GM19238 (cell line): ENCODE measurements around the gene CEL.
"Not testable (repeated sequence)": the region's sequence is repeated elsewhere in the genome, so short reads cannot be mapped to it uniquely, and the experiment has no call there.

Experiments
- DNase-seq: peaks from one replicate; pipeline ENCODE4 v3.0.0; 2011; ENCODE audit warnings: low spot score; ENCODE audit not compliant: insufficient read length

Gene CEL

DNA sequence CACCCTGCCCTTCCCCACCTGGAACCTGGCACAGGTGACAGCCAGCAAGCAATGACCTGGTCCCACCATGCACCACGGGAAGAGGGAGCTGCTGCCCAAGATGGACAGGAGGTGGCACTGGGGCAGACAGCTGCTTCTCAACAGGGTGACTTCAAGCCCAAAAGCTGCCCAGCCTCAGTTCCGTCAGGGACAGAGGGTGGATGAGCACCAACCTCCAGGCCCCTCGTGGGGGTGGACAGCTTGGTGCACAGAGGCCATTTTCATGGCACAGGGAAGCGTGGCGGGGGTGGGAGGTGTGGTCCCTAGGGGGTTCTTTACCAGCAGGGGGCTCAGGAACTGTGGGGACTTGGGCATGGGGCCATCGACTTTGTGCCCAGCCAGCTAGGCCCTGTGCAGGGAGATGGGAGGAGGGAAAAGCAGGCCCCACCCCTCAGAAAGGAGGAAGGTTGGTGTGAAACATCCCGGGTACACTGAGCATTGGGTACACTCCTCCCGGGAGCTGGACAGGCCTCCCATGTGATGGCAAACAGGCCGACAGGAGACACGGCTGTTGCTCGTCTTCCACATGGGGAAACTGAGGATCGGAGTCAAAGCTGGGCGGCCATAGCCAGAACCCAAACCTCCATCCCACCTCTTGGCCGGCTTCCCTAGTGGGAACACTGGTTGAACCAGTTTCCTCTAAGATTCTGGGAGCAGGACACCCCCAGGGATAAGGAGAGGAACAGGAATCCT, 1.9 kb downstream of the CEL start:
- DNase-seq: no peak

DNA sequence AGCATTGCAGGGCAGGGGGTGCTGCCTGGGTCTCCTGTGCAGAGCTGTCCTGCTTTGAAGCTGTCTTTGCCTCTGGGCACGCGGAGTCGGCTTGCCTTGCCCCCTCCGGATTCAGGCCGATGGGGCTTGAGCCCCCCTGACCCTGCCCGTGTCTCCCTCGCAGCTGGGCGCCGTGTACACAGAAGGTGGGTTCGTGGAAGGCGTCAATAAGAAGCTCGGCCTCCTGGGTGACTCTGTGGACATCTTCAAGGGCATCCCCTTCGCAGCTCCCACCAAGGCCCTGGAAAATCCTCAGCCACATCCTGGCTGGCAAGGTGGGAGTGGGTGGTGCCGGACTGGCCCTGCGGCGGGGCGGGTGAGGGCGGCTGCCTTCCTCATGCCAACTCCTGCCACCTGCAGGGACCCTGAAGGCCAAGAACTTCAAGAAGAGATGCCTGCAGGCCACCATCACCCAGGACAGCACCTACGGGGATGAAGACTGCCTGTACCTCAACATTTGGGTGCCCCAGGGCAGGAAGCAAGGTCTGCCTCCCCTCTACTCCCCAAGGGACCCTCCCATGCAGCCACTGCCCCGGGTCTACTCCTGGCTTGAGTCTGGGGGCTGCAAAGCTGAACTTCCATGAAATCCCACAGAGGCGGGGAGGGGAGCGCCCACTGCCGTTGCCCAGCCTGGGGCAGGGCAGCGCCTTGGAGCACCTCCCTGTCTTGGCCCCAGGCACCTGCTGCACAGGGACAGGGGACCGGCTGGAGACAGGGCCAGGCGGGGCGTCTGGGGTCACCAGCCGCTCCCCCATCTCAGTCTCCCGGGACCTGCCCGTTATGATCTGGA, 2.7 kb downstream of the CEL start:
- DNase-seq: no peak

DNA sequence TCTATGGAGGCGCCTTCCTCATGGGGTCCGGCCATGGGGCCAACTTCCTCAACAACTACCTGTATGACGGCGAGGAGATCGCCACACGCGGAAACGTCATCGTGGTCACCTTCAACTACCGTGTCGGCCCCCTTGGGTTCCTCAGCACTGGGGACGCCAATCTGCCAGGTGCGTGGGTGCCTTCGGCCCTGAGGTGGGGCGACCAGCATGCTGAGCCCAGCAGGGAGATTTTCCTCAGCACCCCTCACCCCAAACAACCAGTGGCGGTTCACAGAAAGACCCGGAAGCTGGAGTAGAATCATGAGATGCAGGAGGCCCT, 3.2 kb downstream of the CEL start:
- no peak for DNase-seq

DNA sequence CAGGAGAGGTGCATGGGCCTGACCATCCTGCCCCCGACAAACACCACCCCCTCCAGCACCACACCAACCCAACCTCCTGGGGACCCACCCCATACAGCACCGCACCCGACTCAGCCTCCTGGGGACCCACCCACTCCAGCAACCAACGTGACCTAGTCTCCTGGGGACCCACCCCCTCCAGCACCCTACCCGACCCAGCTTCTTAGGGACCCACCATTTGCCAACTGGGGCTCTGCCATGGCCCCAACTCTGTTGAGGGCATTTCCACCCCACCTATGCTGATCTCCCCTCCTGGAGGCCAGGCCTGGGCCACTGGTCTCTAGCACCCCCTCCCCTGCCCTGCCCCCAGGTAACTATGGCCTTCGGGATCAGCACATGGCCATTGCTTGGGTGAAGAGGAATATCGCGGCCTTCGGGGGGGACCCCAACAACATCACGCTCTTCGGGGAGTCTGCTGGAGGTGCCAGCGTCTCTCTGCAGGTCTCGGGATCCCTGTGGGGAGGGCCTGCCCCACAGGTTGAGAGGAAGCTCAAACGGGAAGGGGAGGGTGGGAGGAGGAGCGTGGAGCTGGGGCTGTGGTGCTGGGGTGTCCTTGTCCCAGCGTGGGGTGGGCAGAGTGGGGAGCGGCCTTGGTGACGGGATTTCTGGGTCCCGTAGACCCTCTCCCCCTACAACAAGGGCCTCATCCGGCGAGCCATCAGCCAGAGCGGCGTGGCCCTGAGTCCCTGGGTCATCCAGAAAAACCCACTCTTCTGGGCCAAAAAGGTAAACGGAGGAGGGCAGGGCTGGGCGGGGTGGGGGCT, 4.6 kb downstream of the CEL start:
- DNase-seq: no peak

DNA sequence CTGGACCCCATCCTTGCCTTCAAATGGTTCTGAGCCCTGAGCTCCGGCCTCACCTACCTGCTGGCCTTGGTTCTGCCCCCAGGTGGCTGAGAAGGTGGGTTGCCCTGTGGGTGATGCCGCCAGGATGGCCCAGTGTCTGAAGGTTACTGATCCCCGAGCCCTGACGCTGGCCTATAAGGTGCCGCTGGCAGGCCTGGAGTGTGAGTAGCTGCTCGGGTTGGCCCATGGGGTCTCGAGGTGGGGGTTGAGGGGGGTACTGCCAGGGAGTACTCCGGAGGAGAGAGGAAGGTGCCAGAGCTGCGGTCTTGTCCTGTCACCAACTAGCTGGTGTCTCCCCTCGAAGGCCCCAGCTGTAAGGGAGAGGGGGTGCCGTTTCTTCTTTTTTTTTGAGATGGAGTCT, 5.2 kb downstream of the CEL start:
- no peak for DNase-seq

DNA sequence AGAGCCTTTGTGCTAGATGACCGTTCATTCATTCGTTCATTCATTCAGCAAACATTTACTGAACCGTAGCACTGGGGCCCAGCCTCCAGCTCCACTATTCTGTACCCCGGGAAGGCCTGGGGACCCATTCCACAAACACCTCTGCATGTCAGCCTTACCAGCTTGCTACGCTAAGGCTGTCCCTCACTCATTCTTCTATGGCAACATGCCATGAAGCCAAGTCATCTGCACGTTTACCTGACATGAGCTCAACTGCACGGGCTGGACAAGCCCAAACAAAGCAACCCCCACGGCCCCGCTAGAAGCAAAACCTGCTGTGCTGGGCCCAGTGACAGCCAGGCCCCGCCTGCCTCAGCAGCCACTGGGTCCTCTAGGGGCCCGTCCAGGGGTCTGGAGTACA, 6.0 kb downstream of the CEL start:
- no peak for DNase-seq

DNA sequence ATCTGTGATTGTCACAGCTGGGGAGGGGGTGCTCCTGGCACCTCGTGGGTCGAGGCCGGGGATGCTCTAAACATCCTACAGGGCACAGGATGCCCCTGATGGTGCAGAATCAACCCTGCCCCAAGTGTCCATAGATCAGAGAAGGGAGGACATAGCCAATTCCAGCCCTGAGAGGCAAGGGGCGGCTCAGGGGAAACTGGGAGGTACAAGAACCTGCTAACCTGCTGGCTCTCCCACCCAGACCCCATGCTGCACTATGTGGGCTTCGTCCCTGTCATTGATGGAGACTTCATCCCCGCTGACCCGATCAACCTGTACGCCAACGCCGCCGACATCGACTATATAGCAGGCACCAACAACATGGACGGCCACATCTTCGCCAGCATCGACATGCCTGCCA, 6.7 kb downstream of the CEL start:
- not testable (repeated sequence) for DNase-seq

DNA sequence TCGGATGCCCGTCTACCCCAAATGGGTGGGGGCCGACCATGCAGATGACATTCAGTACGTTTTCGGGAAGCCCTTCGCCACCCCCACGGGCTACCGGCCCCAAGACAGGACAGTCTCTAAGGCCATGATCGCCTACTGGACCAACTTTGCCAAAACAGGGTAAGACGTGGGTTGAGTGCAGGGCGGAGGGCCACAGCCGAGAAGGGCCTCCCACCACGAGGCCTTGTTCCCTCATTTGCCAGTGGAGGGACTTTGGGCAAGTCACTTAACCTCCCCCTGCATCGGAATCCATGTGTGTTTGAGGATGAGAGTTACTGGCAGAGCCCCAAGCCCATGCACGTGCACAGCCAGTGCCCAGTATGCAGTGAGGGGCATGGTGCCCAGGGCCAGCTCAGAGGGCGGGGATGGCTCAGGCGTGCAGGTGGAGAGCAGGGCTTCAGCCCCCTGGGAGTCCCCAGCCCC, 8.8 kb downstream of the CEL start:
- DNase-seq: not testable (repeated sequence)

DNA sequence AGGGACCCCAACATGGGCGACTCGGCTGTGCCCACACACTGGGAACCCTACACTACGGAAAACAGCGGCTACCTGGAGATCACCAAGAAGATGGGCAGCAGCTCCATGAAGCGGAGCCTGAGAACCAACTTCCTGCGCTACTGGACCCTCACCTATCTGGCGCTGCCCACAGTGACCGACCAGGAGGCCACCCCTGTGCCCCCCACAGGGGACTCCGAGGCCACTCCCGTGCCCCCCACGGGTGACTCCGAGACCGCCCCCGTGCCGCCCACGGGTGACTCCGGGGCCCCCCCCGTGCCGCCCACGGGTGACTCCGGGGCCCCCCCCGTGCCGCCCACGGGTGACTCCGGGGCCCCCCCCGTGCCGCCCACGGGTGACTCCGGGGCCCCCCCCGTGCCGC, 9.2 kb downstream of the CEL start:
- DNase-seq: not testable (repeated sequence)

DNA sequence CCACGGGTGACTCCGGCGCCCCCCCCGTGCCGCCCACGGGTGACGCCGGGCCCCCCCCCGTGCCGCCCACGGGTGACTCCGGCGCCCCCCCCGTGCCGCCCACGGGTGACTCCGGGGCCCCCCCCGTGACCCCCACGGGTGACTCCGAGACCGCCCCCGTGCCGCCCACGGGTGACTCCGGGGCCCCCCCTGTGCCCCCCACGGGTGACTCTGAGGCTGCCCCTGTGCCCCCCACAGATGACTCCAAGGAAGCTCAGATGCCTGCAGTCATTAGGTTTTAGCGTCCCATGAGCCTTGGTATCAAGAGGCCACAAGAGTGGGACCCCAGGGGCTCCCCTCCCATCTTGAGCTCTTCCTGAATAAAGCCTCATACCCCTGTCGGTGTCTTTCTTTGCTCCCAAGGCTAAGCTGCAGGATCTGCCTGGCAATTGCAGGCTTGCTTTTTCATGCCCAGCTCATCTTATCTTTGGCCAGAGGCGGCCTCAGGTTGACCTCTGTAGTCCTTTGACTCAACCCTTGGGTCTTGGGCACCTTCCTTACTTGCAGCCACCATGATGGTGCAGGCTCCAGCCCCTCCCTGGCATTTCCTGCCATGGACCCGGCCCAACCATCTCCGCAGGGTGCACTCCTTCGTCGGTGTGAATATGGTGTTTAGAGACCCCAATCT, 9.8 kb downstream of the CEL start:
- DNase-seq: no peak

DNA sequence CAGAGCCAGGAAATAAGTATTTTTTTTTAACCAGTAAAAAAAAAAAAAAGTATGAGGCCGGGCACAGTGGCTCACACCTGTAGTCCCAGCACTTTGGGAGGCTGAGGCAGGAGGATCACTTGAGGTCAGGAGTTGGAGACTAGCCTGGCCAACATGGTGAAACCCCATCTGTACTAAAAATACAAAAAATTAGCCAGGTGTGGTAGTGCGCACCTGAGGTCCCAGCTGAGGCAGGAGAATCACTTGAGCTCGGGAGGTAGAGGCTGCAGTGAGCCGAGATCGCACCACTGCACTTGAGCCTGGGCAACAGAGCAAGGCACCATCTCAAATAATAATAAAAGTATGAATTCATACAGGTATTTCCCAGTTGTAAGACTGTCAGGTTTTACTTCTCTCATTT, 10.4 kb downstream of the CEL start:
- not testable (repeated sequence) for DNase-seq

DNA sequence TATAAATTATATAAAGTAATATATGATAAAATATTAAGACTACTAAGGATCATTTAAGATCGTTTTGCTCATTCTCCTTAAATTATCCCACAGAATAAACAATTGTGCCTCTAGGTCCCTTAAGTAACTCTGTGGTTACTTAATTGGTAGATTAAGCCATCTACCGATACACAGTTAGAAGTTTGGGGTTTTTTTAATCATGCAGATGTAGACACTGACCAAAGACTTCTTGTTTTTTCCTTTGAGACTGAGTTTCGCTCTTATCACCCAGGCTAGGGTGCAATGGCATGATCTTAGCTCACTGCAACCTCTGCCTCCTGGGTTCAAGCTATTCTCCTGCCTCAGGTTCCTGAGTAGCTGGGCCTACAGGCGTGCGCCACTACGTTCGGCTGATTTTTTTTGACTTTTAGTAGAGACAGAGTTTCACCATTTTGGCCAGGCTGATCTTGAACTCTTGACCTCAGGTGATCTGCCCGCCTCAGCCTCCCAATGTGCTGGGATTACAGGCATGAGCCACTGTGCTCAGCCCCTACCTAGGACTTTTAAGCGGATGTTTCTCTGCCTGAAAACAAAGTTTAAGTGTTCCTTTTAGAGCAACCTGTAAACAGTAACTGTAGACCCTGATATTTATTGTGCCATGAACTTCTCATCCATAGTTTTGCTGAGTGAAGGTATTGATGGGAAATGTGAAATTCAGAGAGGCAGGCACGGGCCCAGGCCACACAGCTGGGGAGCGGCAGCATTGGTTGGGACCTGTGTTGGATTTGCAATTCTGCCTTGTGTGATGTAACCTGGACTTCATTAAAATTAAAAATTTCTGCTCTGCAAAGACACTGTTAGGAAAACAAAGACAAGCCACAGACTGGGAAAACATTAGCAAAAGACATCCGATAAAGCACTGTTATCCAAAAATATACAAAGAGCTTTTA, 11.6 kb downstream of the CEL start:
- no peak for DNase-seq

DNA sequence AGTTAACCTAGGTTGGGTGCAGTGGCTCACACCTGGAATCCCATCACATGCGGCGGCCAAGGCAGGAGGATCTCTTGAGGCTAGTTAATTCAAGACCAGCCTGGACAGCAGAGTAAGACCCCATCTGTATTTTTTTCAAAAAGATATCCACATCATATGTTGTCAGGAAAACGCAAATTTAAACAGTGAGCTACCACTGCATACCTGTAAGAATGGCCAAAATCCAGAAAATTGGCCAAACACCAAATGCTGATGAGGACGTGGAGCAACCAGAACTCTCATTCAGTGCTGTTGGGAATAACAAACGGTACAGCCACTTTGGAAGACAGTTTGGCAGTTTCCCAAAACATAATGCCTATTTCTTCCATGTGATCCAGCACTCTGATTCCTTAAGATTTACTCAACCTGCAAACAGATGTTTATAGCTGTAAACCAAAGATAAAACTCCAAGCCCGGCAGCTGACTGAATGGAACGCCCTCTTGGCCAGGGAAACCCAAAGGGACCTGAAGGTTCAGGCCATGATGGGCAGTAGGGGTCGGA, 12.4 kb downstream of the CEL start:
- no peak for DNase-seq

DNA sequence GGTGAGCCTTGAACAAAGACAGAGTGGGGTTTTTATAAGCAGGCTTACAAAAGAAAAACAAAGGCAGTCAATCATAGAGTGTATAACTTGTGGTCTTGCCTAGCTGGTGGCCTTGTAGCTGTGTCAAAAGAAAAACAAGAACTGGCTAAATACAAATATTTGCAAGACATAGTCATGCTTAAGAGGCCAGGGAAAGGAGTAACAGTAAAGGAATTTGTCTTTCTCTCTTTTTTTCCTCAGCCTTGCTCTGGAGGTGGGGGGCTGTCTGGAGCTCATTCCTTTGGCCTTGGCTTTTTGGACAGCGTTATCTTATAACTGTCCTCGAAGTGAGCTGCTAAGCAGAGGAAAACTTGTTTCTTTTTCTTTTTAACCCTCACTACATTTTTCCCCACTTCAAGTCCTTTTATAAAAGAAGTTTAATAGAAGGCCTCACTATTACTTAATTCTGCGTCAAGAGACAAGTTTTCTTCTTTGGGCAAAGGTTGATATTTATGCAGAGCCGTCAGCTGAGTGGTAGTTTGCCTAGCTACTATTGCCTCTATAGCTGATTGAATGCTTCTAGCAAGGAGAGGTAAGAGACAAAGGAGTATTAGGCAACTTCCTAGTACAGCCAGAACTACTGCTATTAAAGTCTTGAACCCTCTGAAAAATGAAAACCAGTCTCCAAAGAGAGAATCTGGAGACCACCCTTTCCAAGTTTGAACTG, 14.3 kb downstream of the CEL start:
- DNase-seq: no peak

DNA sequence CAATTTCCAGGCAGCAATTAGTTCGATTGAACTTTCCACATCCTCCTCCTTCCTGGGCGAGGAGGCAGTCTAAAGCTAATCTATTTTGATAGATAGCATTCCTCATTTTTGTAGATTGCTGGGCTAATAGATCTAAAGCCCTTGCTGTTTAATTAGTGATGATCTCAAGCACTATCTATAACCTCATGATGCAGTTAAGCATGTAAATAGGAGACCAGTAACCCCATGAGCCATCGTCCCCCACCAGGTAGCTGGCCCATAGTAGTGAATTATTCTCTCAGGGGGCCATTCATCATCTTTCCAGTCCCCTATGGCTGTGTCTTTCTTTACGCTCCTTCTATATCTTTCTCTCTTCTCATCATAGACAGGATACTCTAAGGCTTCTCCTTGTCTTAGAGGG, 14.9 kb downstream of the CEL start:
- DNase-seq: no peak

DNA sequence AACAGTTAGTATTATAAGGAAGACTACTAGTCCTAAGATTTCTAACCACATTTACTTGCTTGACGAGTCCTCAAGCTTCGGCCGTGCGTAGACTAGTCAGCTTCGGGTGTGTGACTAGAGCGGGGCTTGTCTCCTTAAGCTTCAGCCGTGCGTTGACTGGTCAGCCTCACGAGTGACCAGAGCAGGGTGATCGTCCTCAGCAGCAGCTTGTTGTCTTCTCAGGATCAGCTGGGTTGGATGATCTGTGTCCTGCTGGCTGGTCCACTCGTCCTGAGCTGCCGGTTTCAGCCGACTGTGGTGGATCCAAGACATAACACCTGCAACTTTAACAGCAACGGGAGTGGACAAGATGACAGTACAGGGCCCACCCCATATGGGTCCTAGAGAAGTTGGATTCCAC, 16.7 kb downstream of the CEL start:
- no peak for DNase-seq

DNA sequence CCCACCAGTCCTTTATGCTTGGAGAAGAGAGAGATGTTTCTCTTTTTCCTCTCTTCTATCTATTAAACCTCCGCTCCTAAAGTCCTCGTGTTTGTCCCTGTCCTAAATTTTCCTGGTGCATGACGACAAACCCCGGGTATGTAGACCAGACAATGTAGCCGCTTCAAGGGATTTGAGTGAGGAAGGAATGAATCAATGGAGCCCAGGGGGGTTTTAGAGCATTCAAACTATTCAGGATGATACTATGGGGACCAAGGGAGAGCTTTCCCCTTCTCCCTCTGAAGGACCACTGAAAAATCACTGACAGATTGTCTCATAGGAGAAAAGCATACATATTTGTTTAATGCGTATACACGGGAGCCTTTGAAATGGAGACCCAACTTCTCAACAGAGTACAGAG, 18.4 kb downstream of the CEL start:
- DNase-seq: no peak

DNA sequence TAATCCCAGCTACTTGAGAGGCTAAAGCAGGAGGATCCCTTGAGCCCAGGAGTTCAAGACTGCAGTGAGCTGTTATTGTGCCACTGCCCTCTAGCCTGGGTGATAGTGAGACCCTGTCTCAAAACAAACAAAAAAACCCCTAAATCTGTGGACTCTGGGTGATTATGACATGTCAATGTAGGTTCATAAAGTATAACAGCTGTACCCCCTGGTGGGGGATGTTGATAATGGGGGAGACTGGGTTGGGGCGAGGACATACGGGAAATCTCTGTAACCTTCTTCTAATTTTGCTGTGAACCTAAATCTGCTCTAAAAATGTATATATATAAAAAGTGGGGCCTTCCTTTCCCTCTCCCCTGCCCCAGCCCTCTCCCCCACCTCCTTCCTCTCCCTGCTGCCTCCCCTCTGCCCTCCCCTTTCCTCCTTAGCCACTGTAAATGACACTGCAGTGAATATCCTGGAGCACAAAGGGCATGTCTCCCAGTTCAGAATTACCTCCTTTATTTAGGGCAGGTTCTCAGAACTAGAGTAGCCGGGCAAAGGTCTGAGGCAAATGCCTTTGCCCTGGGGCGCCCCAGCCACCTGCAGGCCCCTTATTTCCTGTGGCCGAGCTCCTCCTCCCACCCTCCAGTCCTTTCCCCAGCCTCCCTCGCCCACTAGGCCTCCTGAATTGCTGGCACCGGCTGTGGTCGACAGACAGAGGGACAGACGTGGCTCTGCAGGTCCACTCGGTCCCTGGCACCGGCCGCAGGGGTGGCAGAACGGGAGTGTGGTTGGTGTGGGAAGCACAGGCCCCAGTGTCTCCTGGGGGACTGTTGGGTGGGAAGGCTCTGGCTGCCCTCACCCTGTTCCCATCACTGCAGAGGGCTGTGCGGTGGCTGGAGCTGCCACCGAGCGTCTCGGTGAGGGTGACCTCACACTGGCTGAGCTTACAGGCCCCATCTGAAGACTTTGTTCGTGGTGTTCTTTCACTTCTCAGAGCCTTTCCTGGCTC, 19.3 kb downstream of the CEL start:
- not testable (repeated sequence) for DNase-seq
